K562 (cell line): ENCODE data around the gene PEDS1. TPM values are rescaled to one million over a fixed set of nuclear protein-coding genes. Genes with fewer than 3 reads are reported as not detected.

Source experiments
- FOXK2 ChIP-seq, 2 experiments: fragments of 450-650 bp; IDR thresholded peaks in 1 of 2; conservative IDR thresholded peaks in 1 of 2; 2 replicates each; pipeline ENCODE4 v1.6.1; 2016; ENCODE audit warnings: low read depth in 2 of 2, mild to moderate bottlenecking in 1 of 2
- HCFC1 ChIP-seq: IDR thresholded peaks from 2 replicates; pipeline ENCODE4 v1.6.1; 2012; ENCODE audit warnings: low read depth, low read length, improper control_type of control experiment
- KAT8 ChIP-seq: fragments of 450-650 bp; IDR thresholded peaks from 2 replicates; pipeline ENCODE4 v1.6.1; 2016; ENCODE audit warnings: low read depth, mild to moderate bottlenecking
- NONO ChIP-seq, 2 experiments: fragments of 200-400 bp in 1 of 2; fragments of 450-650 bp in 1 of 2; formaldehyde crosslinking in 1 of 2; IDR thresholded peaks; 2 replicates each; pipeline ENCODE4 v1.6.1; 2017; ENCODE audit warnings: low read depth in 2 of 2, mild to moderate bottlenecking in 2 of 2, moderate library complexity in 2 of 2, low read length in 1 of 2
- PML ChIP-seq: IDR thresholded peaks from 2 replicates; pipeline ENCODE4 v1.6.1; 2012; ENCODE audit warnings: low read length, inconsistent platforms
- RBM25 ChIP-seq: fragments of 200-400 bp; formaldehyde crosslinking; IDR thresholded peaks from 2 replicates; pipeline ENCODE4 v1.6.1; 2018; ENCODE audit warnings: low read length, low read depth, moderate library complexity; ENCODE audit not compliant: severe bottlenecking
- RNF219 ChIP-seq: fragments of 250-450 bp; sonication (Bioruptor Pico); IDR thresholded peaks from 2 replicates; pipeline ENCODE4 v1.5.0; 2022; ENCODE audit warnings: mild to moderate bottlenecking
- SPI1 ChIP-seq: IDR thresholded peaks from 2 replicates; pipeline ENCODE4 v1.6.1; 2011; ENCODE audit warnings: low read depth, low read length, control low read depth, borderline replicate concordance
- TAL1 ChIP-seq: fragments of 450-650 bp; IDR thresholded peaks from 2 replicates; pipeline ENCODE4 v1.6.1; 2016; ENCODE audit warnings: mild to moderate bottlenecking
- THRAP3 ChIP-seq: fragments of 450-650 bp; IDR thresholded peaks from 2 replicates; pipeline ENCODE4 v1.6.1; 2016; ENCODE audit warnings: mild to moderate bottlenecking, inconsistent platforms, borderline replicate concordance
- ZBTB17 ChIP-seq: fragments of 450-650 bp; formaldehyde crosslinking; IDR thresholded peaks from 2 replicates; pipeline ENCODE4 v1.4.0; 2020; ENCODE audit warnings: mild to moderate bottlenecking
- ZNF79 ChIP-seq: fragments of 250-450 bp; sonication (Bioruptor Pico); IDR thresholded peaks from 2 replicates; pipeline ENCODE4 v1.4.0; 2020; ENCODE audit warnings: low read depth, mild to moderate bottlenecking, moderate library complexity
- polyA plus RNA-seq, 8 experiments: library from polyadenylated mRNA; depleted of rRNA in 4 of 8; stranded (reverse) in 5 of 8; unstranded in 3 of 8; fragments of >200 nt; fragmentation: Nextera tagmentation in 2 of 8; fragmentation: Illumina TruSeq in 1 of 8; extraction: Ambion mirVana in 2 of 8; extraction: Trizol in 1 of 8; gene quantifications; 2 replicates each; pipeline versions ENCODE4 v1.2.1 to v1.2.3, GENCODE V29; 2011 to 2014; ENCODE audit warnings: inconsistent platforms in 1 of 8, missing spikeins in 1 of 8
- total RNA-seq, 7 experiments: library from RNA; depleted of rRNA in 6 of 7; stranded (reverse); fragments of >200 nt in 6 of 7; fragmentation: Illumina TruSeq in 2 of 7; extraction: Trizol in 2 of 7; gene quantifications; 2 replicates each; pipeline versions ENCODE4 v1.2.1 to v1.2.3, GENCODE V29; 2011 to 2021; ENCODE audit warnings: low replicate concordance in 1 of 7
- TF ChIP-seq, protein P1 (sequence below): fragments of 450-650 bp; IDR thresholded peaks from 2 replicates; pipeline ENCODE4 v1.7.1; 2018; ENCODE audit warnings: mild to moderate bottlenecking, low read depth; ENCODE audit not compliant: partially characterized antibody
- TF ChIP-seq, protein P2 (sequence below): fragments of 450-650 bp; IDR thresholded peaks from 2 replicates; pipeline ENCODE4 v1.6.1; 2017; ENCODE audit warnings: antibody characterized with exemption
- TF ChIP-seq, protein P3 (sequence below): fragments of 250-450 bp; sonication (Bioruptor Pico); IDR thresholded peaks from 2 replicates; pipeline ENCODE4 v1.8.0; 2021; ENCODE audit warnings: mild to moderate bottlenecking, moderate library complexity
- TF ChIP-seq, protein P4 (sequence below): fragments of 250-450 bp; sonication (Bioruptor Pico); IDR thresholded peaks from 2 replicates; pipeline ENCODE4 v1.4.0; 2020; ENCODE audit warnings: mild to moderate bottlenecking, moderate library complexity

Gene PEDS1
- total and polyA plus RNA-seq, 9 of the 15 experiments (the other 6 are each of a cell fraction or from before 2014, with no cell fraction given) = 2.9 to 38.5 (median 24.2) TPM

DNA sequence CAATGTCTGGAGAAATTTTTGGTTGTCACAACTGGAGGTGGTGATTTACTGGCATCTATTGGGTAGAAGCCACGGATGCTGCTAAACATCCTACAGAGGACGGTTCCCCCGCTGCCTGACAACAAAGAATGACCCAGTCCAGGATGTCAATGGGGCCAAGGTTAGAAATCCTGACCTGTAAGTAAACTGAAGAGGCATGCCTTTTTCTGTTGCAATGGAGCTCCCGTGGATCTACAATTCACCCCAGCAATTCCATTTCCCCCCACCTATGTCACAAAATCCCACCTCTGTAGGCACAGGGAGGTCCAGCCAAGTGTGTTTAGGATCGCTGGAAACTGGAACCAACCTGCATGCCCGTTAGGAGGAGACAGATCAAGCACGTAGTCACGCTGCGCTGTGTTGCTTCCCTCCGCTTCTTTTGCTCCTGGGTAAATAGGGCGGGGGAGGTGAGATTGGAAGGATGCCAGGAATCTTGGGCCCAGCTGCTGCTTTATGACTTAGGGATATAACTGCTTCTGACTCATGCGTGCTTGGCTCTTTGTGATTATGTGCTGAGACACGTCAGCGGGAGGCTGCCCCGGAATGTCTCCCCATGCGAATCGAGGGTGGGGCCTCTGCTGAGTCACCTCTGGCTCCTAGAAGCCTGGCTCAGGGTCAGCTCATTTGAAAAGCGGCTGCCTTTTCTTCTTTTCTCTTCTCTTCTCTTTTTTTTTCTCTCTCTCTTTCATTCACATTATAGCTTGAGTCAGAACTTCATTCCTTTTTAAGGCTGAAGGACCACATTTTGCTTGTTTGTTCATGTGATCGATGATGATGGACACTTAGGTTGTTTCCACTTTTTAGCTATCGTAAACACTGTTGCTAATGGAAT is 12.4 kb upstream of the PEDS1 start (continued):
- TF ChIP-seq, protein P1, sequence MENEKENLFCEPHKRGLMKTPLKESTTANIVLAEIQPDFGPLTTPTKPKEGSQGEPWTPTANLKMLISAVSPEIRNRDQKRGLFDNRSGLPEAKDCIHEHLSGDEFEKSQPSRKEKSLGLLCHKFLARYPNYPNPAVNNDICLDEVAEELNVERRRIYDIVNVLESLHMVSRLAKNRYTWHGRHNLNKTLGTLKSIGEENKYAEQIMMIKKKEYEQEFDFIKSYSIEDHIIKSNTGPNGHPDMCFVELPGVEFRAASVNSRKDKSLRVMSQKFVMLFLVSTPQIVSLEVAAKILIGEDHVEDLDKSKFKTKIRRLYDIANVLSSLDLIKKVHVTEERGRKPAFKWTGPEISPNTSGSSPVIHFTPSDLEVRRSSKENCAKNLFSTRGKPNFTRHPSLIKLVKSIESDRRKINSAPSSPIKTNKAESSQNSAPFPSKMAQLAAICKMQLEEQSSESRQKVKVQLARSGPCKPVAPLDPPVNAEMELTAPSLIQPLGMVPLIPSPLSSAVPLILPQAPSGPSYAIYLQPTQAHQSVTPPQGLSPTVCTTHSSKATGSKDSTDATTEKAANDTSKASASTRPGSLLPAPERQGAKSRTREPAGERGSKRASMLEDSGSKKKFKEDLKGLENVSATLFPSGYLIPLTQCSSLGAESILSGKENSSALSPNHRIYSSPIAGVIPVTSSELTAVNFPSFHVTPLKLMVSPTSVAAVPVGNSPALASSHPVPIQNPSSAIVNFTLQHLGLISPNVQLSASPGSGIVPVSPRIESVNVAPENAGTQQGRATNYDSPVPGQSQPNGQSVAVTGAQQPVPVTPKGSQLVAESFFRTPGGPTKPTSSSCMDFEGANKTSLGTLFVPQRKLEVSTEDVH = peak; percentile 51
- TF ChIP-seq ZBTB17 (CRISPR knock-in tag) (no peak), FOXK2 (conservative IDR thresholded peaks at IDR 0.05 in 1 of 2, IDR thresholded peaks at IDR 0.05 in 1 of 2; ENCODE audit: low read depth in 2 of 2) (peak; percentile 96 to 97), ZNF79 (CRISPR knock-in tag) (no peak), NONO (IDR thresholded peaks at IDR 0.05; ENCODE audit: low read depth in 2 of 2, low read length in 1 of 2) (0 out of 4 replicates have a peak, but pooled peaks of 1 of the 2 experiments have one; percentile 6), RBM25 (no peak), SPI1 (no peak), THRAP3 (0 out of 2 replicates have a peak, but pooled peaks have one; percentile 52), KAT8 (no peak), TAL1 (peak; percentile 77), PML (peak; percentile 84), HCFC1 (peak; percentile 62; the same call in 1 of the 2 replicates), RNF219 (CRISPR knock-in tag) (no peak)
- TF ChIP-seq, protein P2, sequence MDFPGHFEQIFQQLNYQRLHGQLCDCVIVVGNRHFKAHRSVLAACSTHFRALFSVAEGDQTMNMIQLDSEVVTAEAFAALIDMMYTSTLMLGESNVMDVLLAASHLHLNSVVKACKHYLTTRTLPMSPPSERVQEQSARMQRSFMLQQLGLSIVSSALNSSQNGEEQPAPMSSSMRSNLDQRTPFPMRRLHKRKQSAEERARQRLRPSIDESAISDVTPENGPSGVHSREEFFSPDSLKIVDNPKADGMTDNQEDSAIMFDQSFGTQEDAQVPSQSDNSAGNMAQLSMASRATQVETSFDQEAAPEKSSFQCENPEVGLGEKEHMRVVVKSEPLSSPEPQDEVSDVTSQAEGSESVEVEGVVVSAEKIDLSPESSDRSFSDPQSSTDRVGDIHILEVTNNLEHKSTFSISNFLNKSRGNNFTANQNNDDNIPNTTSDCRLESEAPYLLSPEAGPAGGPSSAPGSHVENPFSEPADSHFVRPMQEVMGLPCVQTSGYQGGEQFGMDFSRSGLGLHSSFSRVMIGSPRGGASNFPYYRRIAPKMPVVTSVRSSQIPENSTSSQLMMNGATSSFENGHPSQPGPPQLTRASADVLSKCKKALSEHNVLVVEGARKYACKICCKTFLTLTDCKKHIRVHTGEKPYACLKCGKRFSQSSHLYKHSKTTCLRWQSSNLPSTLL = no peak
- TF ChIP-seq, protein P3, sequence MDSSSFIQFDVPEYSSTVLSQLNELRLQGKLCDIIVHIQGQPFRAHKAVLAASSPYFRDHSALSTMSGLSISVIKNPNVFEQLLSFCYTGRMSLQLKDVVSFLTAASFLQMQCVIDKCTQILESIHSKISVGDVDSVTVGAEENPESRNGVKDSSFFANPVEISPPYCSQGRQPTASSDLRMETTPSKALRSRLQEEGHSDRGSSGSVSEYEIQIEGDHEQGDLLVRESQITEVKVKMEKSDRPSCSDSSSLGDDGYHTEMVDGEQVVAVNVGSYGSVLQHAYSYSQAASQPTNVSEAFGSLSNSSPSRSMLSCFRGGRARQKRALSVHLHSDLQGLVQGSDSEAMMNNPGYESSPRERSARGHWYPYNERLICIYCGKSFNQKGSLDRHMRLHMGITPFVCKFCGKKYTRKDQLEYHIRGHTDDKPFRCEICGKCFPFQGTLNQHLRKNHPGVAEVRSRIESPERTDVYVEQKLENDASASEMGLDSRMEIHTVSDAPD (CRISPR knock-in tag) = no peak
- TF ChIP-seq, protein P4, sequence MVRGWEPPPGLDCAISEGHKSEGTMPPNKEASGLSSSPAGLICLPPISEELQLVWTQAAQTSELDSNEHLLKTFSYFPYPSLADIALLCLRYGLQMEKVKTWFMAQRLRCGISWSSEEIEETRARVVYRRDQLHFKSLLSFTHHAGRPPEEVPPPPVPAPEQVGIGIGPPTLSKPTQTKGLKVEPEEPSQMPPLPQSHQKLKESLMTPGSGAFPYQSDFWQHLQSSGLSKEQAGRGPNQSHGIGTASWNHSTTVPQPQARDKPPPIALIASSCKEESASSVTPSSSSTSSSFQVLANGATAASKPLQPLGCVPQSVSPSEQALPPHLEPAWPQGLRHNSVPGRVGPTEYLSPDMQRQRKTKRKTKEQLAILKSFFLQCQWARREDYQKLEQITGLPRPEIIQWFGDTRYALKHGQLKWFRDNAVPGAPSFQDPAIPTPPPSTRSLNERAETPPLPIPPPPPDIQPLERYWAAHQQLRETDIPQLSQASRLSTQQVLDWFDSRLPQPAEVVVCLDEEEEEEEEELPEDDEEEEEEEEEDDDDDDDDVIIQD (CRISPR knock-in tag) = no peak
